H9 (cell line): ENCODE measurements around the gene VPS16. TPM values are rescaled to one million over a fixed set of nuclear protein-coding genes. Genes with fewer than 3 reads are reported as not detected.

Experiments used
- DNase-seq: peaks from one replicate; pipeline ENCODE4 v3.0.0-alpha.2; 2017
- H2AFZ ChIP-seq: one replicate; pipeline ENCODE4 v1.6.1; 2013; ENCODE audit warnings: mild to moderate bottlenecking, low read length, control low read depth, moderate library complexity
- H2AK5ac ChIP-seq: 2 replicates; pipeline ENCODE4 v1.6.1; 2013; ENCODE audit warnings: low read length, control low read depth, mixed read lengths; ENCODE audit not compliant: insufficient read length
- H2BK120ac ChIP-seq: one replicate; pipeline ENCODE4 v1.6.1; 2013; ENCODE audit warnings: low read depth, mild to moderate bottlenecking, low read length, control low read depth, inconsistent platforms; ENCODE audit not compliant: poor library complexity, severe bottlenecking
- H2BK12ac ChIP-seq: 2 replicates; pipeline ENCODE4 v1.6.1; 2013; ENCODE audit warnings: low read length, control low read depth, mixed read lengths, low read depth; ENCODE audit not compliant: insufficient read length
- H2BK15ac ChIP-seq: 2 replicates; pipeline ENCODE4 v1.6.1; 2013; ENCODE audit warnings: low read depth, low read length, control low read depth
- H2BK20ac ChIP-seq: one replicate; pipeline ENCODE4 v1.6.1; 2013; ENCODE audit warnings: low read depth, mild to moderate bottlenecking, low read length, control low read depth, inconsistent platforms; ENCODE audit not compliant: poor library complexity, severe bottlenecking
- H2BK5ac ChIP-seq: 2 replicates; pipeline ENCODE4 v1.6.1; 2013; ENCODE audit warnings: low read length, control low read depth, mixed read lengths; ENCODE audit not compliant: insufficient read length
- H3K14ac ChIP-seq: 2 replicates; pipeline ENCODE4 v1.6.1; 2013; ENCODE audit warnings: low read length, control low read depth; ENCODE audit not compliant: insufficient read depth
- H3K18ac ChIP-seq: 2 replicates; pipeline ENCODE4 v1.6.1; 2013; ENCODE audit warnings: low read depth, mild to moderate bottlenecking, mixed read lengths, low read length, control low read depth; ENCODE audit not compliant: insufficient read length
- H3K23ac ChIP-seq: 2 replicates; pipeline ENCODE4 v1.6.1; 2013; ENCODE audit warnings: low read length, control low read depth, mixed read lengths, low read depth; ENCODE audit not compliant: insufficient read length
- H3K23me2 ChIP-seq: 2 replicates; pipeline ENCODE4 v1.6.1; 2013; ENCODE audit warnings: low read depth, mild to moderate bottlenecking, mixed read lengths, low read length, control low read depth; ENCODE audit not compliant: insufficient read length, poor library complexity, severe bottlenecking
- H3K27ac ChIP-seq: 2 replicates; pipeline ENCODE4 v1.5.1; 2013; ENCODE audit warnings: low read length, control low read depth, mixed read lengths, low read depth; ENCODE audit not compliant: insufficient read length
- H3K27me3 ChIP-seq: 2 replicates; pipeline ENCODE4 v1.6.1; 2013; ENCODE audit warnings: low read length, control low read depth, inconsistent platforms; ENCODE audit not compliant: insufficient read depth
- H3K4ac ChIP-seq: 2 replicates; pipeline ENCODE4 v1.6.1; 2013; ENCODE audit warnings: low read depth, mild to moderate bottlenecking, control low read depth, inconsistent platforms, low read length, moderate library complexity
- H3K4me1 ChIP-seq: 2 replicates; pipeline ENCODE4 v1.6.1; 2013; ENCODE audit warnings: low read length, control low read depth, inconsistent platforms; ENCODE audit not compliant: insufficient read depth
- H3K4me2 ChIP-seq: 2 replicates; pipeline ENCODE4 v1.6.1; 2013; ENCODE audit warnings: low read length, control low read depth, mixed read lengths; ENCODE audit not compliant: insufficient read length, insufficient read depth
- H3K56ac ChIP-seq: 2 replicates; pipeline ENCODE4 v1.6.1; 2013; ENCODE audit warnings: low read depth, mild to moderate bottlenecking, mixed read lengths, low read length, control low read depth; ENCODE audit not compliant: insufficient read length
- H3K79me1 ChIP-seq: 2 replicates; pipeline ENCODE4 v1.6.1; 2013; ENCODE audit warnings: low read depth, mild to moderate bottlenecking, moderate library complexity, low read length, control low read depth, inconsistent platforms; ENCODE audit not compliant: insufficient read depth, poor library complexity, severe bottlenecking
- H3K79me2 ChIP-seq: 2 replicates; pipeline ENCODE4 v1.6.1; 2013; ENCODE audit warnings: low read length, control low read depth, inconsistent platforms; ENCODE audit not compliant: insufficient read depth
- H3K9ac ChIP-seq: 2 replicates; pipeline ENCODE4 v1.6.1; 2013; ENCODE audit warnings: low read length, control low read depth, mixed read lengths; ENCODE audit not compliant: insufficient read length; ENCODE audit errors: extremely low read depth
- H3K9me3 ChIP-seq: one replicate; pipeline ENCODE4 v1.6.1; 2013; ENCODE audit warnings: low read depth, low read length, inconsistent platforms; ENCODE audit not compliant: control insufficient read depth
- H3T11ph ChIP-seq: one replicate; pipeline ENCODE4 v1.6.1; 2013; ENCODE audit warnings: mild to moderate bottlenecking, low read length, control low read depth, inconsistent platforms
- H4K20me1 ChIP-seq: one replicate; pipeline ENCODE4 v1.6.1; 2013; ENCODE audit not compliant: control insufficient read depth, insufficient read length, insufficient read depth
- H4K5ac ChIP-seq: 2 replicates; pipeline ENCODE4 v1.6.1; 2013; ENCODE audit warnings: low read depth, mild to moderate bottlenecking, mixed read lengths, low read length, control low read depth; ENCODE audit not compliant: insufficient read length
- H4K8ac ChIP-seq: replicated peaks from 2 replicates; pipeline ENCODE4 v1.6.1; 2013; ENCODE audit warnings: low read length, control low read depth, mixed read lengths, low read depth; ENCODE audit not compliant: insufficient read length
- H4K91ac ChIP-seq: 2 replicates; pipeline ENCODE4 v1.6.1; 2013; ENCODE audit warnings: low read depth, mild to moderate bottlenecking, moderate library complexity, mixed read lengths, low read length, control low read depth; ENCODE audit not compliant: insufficient read length
- H3K27ac Mint-ChIP-seq, 3 experiments: 2 replicates in 2 of 3; 3 replicates in 1 of 3; pipeline ENCODE4 v1.8.0; 2020 to 2021; ENCODE audit warnings: mixed read lengths in 3 of 3, mild to moderate bottlenecking in 1 of 3, moderate library complexity in 1 of 3
- H3K27me3 Mint-ChIP-seq: 2 replicates; pipeline ENCODE4 v1.8.0; 2021; ENCODE audit warnings: low read depth, mild to moderate bottlenecking, moderate library complexity, mixed read lengths
- H3K36me3 Mint-ChIP-seq, 3 experiments: 2 replicates in 2 of 3; 3 replicates in 1 of 3; pipeline ENCODE4 v1.8.0; 2020 to 2021; ENCODE audit warnings: low read depth in 3 of 3, mixed read lengths in 3 of 3; ENCODE audit not compliant: insufficient read depth in 1 of 3
- H3K4me1 Mint-ChIP-seq, 2 experiments: 2 replicates each; pipeline ENCODE4 v1.8.0; 2020; ENCODE audit warnings: mixed read lengths in 2 of 2
- H3K4me3 Mint-ChIP-seq, 2 experiments: 2 replicates in 1 of 2; 3 replicates in 1 of 2; pipeline ENCODE4 v1.8.0; 2020 to 2021; ENCODE audit warnings: mild to moderate bottlenecking in 2 of 2, mixed read lengths in 2 of 2, moderate library complexity in 1 of 2
- H3K9me3 Mint-ChIP-seq, 2 experiments: 2 replicates in 1 of 2; 3 replicates in 1 of 2; pipeline ENCODE4 v1.8.0; 2020; ENCODE audit warnings: mild to moderate bottlenecking in 2 of 2, mixed read lengths in 2 of 2, moderate library complexity in 1 of 2
- WGBS: extraction: QIAGEN DNeasy Blood & Tissue Kit; methylation state at CpG from one replicate; pipeline ENCODE4 v1.1.7; 2013; ENCODE audit warnings: missing lambda C conversion rate, low lambda C conversion rate, mixed read lengths; ENCODE audit not compliant: insufficient read length; ENCODE audit errors: extremely low coverage; 5-methylcytosine and 5-hydroxymethylcytosine counted together
- total RNA-seq: library from RNA; stranded (reverse); gene quantifications from 2 replicates; pipeline ENCODE4 v1.2.1, GENCODE V29; 2021
- TF ChIP-seq, protein P1 (sequence below): fragments of 200-600 bp; sonication (generic); conservative IDR thresholded peaks from 3 replicates; pipeline ENCODE4 v1.8.0; 2021; ENCODE audit warnings: antibody characterized with exemption, mild to moderate bottlenecking

The VPS16 gene
- total RNA-seq, 1 experiment from 2014 or later: 32.1 TPM

DNA sequence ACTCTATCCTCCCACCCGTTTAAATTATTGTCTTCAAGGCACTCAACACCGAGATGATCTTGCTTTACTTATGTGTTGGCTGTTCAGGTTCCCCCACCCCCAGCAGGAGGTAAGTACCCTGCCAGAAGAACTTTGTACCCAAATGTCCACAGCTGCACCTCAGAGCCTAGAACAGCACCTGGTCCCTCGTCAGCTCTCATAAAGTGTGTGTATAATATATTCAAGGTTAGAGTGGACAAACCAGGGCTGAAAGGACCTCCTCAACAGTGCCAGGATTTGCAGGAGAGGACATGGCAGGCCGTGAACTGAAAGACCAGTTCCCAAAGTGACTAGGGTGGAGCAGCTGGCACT is 34.2 kb upstream of the VPS16 start:
- Histone ChIP-seq H2AFZ (no peak overlapping the region), H3K14ac (no peak overlapping the region), H3K56ac (no peak overlapping the region), H3K23me2 (peaks cover 2% of the 10 kb centered on the region), H4K91ac (no peak overlapping the region), H3K27me3 (peaks cover 42% of the 10 kb centered on the region), H3K27ac (no peak overlapping the region), H4K8ac (no peak overlapping the region), H2BK15ac (no peak overlapping the region), H3K4ac (no peak overlapping the region), H3K79me2 (no peaks in the 10 kb centered on the region), H3T11ph (no peak overlapping the region), H3K18ac (no peak overlapping the region), H3K79me1 (no peaks in the 10 kb centered on the region), H2BK12ac (no peak overlapping the region), H4K5ac (no peak overlapping the region), H3K4me2 (no peak overlapping the region), H3K4me1 (peaks cover 7% of the 10 kb centered on the region; the same call in 1 of the 2 replicates), H2BK5ac (no peak overlapping the region), H3K9ac (no peak overlapping the region), H3K9me3 (no peaks in the 10 kb centered on the region), H2BK20ac (no peak overlapping the region), H4K20me1 (no peaks in the 10 kb centered on the region), H2BK120ac (no peak overlapping the region), H3K23ac (no peak overlapping the region), H2AK5ac (no peak overlapping the region)
- no peak for DNase-seq
- no CpG with 5 or more reads among the region's 4 CpGs for WGBS
- TF ChIP-seq, protein P1, sequence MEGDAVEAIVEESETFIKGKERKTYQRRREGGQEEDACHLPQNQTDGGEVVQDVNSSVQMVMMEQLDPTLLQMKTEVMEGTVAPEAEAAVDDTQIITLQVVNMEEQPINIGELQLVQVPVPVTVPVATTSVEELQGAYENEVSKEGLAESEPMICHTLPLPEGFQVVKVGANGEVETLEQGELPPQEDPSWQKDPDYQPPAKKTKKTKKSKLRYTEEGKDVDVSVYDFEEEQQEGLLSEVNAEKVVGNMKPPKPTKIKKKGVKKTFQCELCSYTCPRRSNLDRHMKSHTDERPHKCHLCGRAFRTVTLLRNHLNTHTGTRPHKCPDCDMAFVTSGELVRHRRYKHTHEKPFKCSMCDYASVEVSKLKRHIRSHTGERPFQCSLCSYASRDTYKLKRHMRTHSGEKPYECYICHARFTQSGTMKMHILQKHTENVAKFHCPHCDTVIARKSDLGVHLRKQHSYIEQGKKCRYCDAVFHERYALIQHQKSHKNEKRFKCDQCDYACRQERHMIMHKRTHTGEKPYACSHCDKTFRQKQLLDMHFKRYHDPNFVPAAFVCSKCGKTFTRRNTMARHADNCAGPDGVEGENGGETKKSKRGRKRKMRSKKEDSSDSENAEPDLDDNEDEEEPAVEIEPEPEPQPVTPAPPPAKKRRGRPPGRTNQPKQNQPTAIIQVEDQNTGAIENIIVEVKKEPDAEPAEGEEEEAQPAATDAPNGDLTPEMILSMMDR: no peak
- Mint-ChIP-seq H3K27me3 (peaks cover 76% of the 10 kb centered on the region), H3K27ac (no peak overlapping the region), H3K4me3 (peak overlapping the region in 1 of 2 experiments; percentile 16; a peak in 1 of 5 replicates), H3K36me3 (no peaks in the 10 kb centered on the region; a peak in 1 of 7 replicates), H3K4me1 (peaks cover 15 to 24% of the 10 kb centered on the region in 2 experiments), H3K9me3 (peaks cover 3 to 5% of the 10 kb centered on the region in 2 experiments; a peak in 3 of 5 replicates)
